Astrocyte (in vitro differentiated cells and primary cell): ENCODE data around the gene P3H2. TPM values are rescaled to one million over a fixed set of nuclear protein-coding genes. Genes with fewer than 3 reads are reported as not detected.

Experiments
- DNase-seq: peaks from one replicate; pipeline ENCODE4 v3.0.0-alpha.2; 2010; ENCODE audit warnings: low read depth
- FAIRE-seq: peaks from 2 replicates; lab custom pipeline; 2011; peaks lifted over from hg19 to GRCh38; lab: Jason Lieb, UNC
- H2AFZ ChIP-seq: 2 replicates; pipeline ENCODE4 v1.6.0; 2012; ENCODE audit warnings: low read depth, low read length, inconsistent platforms
- H3K27ac ChIP-seq: 2 replicates; pipeline ENCODE4 v1.5.1; 2011; ENCODE audit warnings: low read depth, low read length, inconsistent platforms
- H3K27me3 ChIP-seq: 2 replicates; pipeline ENCODE4 v1.6.0; 2011; ENCODE audit warnings: low read length, inconsistent platforms; ENCODE audit not compliant: insufficient read depth
- H3K36me3 ChIP-seq: 2 replicates; pipeline ENCODE4 v1.5.1; 2011; ENCODE audit warnings: low read length, inconsistent platforms; ENCODE audit not compliant: insufficient read depth
- H3K4me1 ChIP-seq: 2 replicates; pipeline ENCODE4 v1.5.1; 2011; ENCODE audit warnings: low read length, inconsistent platforms; ENCODE audit not compliant: insufficient read depth
- H3K4me2 ChIP-seq: 2 replicates; pipeline ENCODE4 v1.6.0; 2012; ENCODE audit warnings: low read length, inconsistent platforms
- H3K4me3 ChIP-seq: 2 replicates; pipeline ENCODE4 v1.5.1; 2011; ENCODE audit warnings: low read depth, mild to moderate bottlenecking, low read length, inconsistent platforms; ENCODE audit not compliant: insufficient read depth
- H3K79me2 ChIP-seq: 2 replicates; pipeline ENCODE4 v1.6.0; 2012; ENCODE audit warnings: mild to moderate bottlenecking, low read length, inconsistent platforms; ENCODE audit not compliant: insufficient read depth
- H3K9ac ChIP-seq: 2 replicates; pipeline ENCODE4 v1.6.0; 2012; ENCODE audit warnings: mild to moderate bottlenecking, low read length, inconsistent platforms
- H3K9me3 ChIP-seq: 2 replicates; pipeline ENCODE4 v1.5.1; 2012; ENCODE audit warnings: low read depth, mild to moderate bottlenecking, low read length, inconsistent platforms; ENCODE audit not compliant: insufficient read depth
- H4K20me1 ChIP-seq: 2 replicates; pipeline ENCODE4 v1.6.0; 2012; ENCODE audit warnings: low read length, inconsistent platforms; ENCODE audit not compliant: insufficient read depth
- H3K27ac Mint-ChIP-seq: one replicate; pipeline ENCODE4 v1.8.0; 2021; ENCODE audit warnings: mild to moderate bottlenecking, mixed read lengths; ENCODE audit not compliant: unreplicated experiment
- H3K27me3 Mint-ChIP-seq: one replicate; pipeline ENCODE4 v1.8.0; 2021; ENCODE audit warnings: low read depth, mixed read lengths; ENCODE audit not compliant: unreplicated experiment
- H3K36me3 Mint-ChIP-seq: one replicate; pipeline ENCODE4 v1.8.0; 2021; ENCODE audit warnings: low read depth, mixed read lengths; ENCODE audit not compliant: unreplicated experiment
- H3K4me1 Mint-ChIP-seq: one replicate; pipeline ENCODE4 v1.8.0; 2021; ENCODE audit warnings: low read depth, mixed read lengths; ENCODE audit not compliant: unreplicated experiment
- H3K4me3 Mint-ChIP-seq: one replicate; pipeline ENCODE4 v1.8.0; 2021; ENCODE audit warnings: mild to moderate bottlenecking, moderate library complexity, mixed read lengths; ENCODE audit not compliant: unreplicated experiment
- H3K9me3 Mint-ChIP-seq: one replicate; pipeline ENCODE4 v1.8.0; 2021; ENCODE audit warnings: mild to moderate bottlenecking, mixed read lengths; ENCODE audit not compliant: unreplicated experiment
- CTCF ChIP-seq: IDR thresholded peaks from 2 replicates; pipeline ENCODE4 v1.5.1; 2011; ENCODE audit warnings: low read depth, mild to moderate bottlenecking, inconsistent platforms, low read length, moderate library complexity; ENCODE audit not compliant: insufficient read depth
- EZH2 ChIP-seq: IDR thresholded peaks from 2 replicates; pipeline ENCODE4 v1.6.1; 2012; ENCODE audit warnings: mild to moderate bottlenecking, low read length, inconsistent platforms; ENCODE audit not compliant: insufficient read depth
- total RNA-seq: library from RNA; stranded (reverse); gene quantifications from 2 replicates; pipeline ENCODE4 v1.2.1, GENCODE V29; 2021

The P3H2 gene
- total RNA-seq, 1 donor from 2014 or later: 57.7 TPM

GRCh38 chr3:189967254-189967865, 153.3 kb downstream of the P3H2 start:
- no peaks in the 10 kb centered on the region for H3K9me3 Mint-ChIP-seq

GRCh38 chr3:189966843-189967242, 153.9 kb downstream of the P3H2 start:
- H3K27ac Mint-ChIP-seq: no peak overlapping the region

More at GRCh38 chr3:189967254-189967865, 153.3 kb downstream of the P3H2 start:
- no peak overlapping the region for H3K4me3 ChIP-seq
- H4K20me1 ChIP-seq: no peaks in the 10 kb centered on the region
- no peaks in the 10 kb centered on the region for H3K4me1 ChIP-seq
- peaks cover 6% of the 10 kb centered on the region for H3K36me3 ChIP-seq
- no peak overlapping the region for H2AFZ ChIP-seq
- no peak overlapping the region for H3K27ac ChIP-seq
- H3K36me3 Mint-ChIP-seq: peaks cover 17% of the 10 kb centered on the region
- no peaks in the 10 kb centered on the region for H3K79me2 ChIP-seq
- no peak overlapping the region for H3K27ac Mint-ChIP-seq
- H3K4me2 ChIP-seq: no peak overlapping the region
- no peak for DNase-seq
- H3K27me3 Mint-ChIP-seq: no peaks in the 10 kb centered on the region
- TF ChIP-seq EZH2 (no peak), CTCF (peak; percentile 92)
- no peak overlapping the region for H3K9ac ChIP-seq
- peak; percentile 58 for FAIRE-seq
- no peaks in the 10 kb centered on the region for H3K9me3 ChIP-seq
- H3K4me1 Mint-ChIP-seq: no peaks in the 10 kb centered on the region
- H3K27me3 ChIP-seq: no peaks in the 10 kb centered on the region
- no peak overlapping the region for H3K4me3 Mint-ChIP-seq

GRCh38 chr3:189964623-189965332, 155.9 kb downstream of the P3H2 start:
- Mint-ChIP-seq H3K4me3 (no peak overlapping the region), H3K36me3 (peaks cover 14% of the 10 kb centered on the region), H3K4me1 (peaks cover 3% of the 10 kb centered on the region), H3K27me3 (no peaks in the 10 kb centered on the region), H3K9me3 (no peaks in the 10 kb centered on the region), H3K27ac (no peak overlapping the region)
- Histone ChIP-seq H3K4me3 (no peak overlapping the region), H3K4me2 (no peak overlapping the region), H3K9me3 (no peaks in the 10 kb centered on the region), H4K20me1 (no peaks in the 10 kb centered on the region), H3K27me3 (no peaks in the 10 kb centered on the region), H2AFZ (no peak overlapping the region), H3K36me3 (peaks cover 3% of the 10 kb centered on the region), H3K79me2 (no peaks in the 10 kb centered on the region), H3K4me1 (peaks cover 4% of the 10 kb centered on the region), H3K9ac (no peak overlapping the region), H3K27ac (no peak overlapping the region)
- TF ChIP-seq CTCF (no peak), EZH2 (no peak)
- DNase-seq (no peak), FAIRE-seq (no peak)

More at GRCh38 chr3:189966843-189967242, 153.9 kb downstream of the P3H2 start:
- Mint-ChIP-seq H3K4me3 (no peak overlapping the region), H3K9me3 (no peaks in the 10 kb centered on the region), H3K27me3 (no peaks in the 10 kb centered on the region), H3K4me1 (peaks cover 1% of the 10 kb centered on the region), H3K36me3 (peaks cover 17% of the 10 kb centered on the region)
- Histone ChIP-seq H3K36me3 (peaks cover 6% of the 10 kb centered on the region), H4K20me1 (no peaks in the 10 kb centered on the region), H3K79me2 (no peaks in the 10 kb centered on the region), H3K9me3 (no peaks in the 10 kb centered on the region), H2AFZ (no peak overlapping the region), H3K9ac (no peak overlapping the region), H3K27ac (no peak overlapping the region), H3K4me3 (no peak overlapping the region), H3K4me2 (no peak overlapping the region), H3K27me3 (no peaks in the 10 kb centered on the region), H3K4me1 (no peaks in the 10 kb centered on the region)
- TF ChIP-seq EZH2: no peak
- FAIRE-seq (no peak), DNase-seq (no peak)
